Breast epithelium (tissue), 4 donors: ENCODE data around the gene RNF112. TPM values are rescaled to one million over a fixed set of nuclear protein-coding genes. Genes with fewer than 3 reads are reported as not detected.

ENCODE experiments used
- DNase-seq, 2 donors: peaks; one replicate each; pipeline ENCODE4 v3.0.0-alpha.2; 2019; ENCODE audit warnings: low spot score in 2 of 2
- H3K27ac ChIP-seq, 2 donors: fragments of 200-600 bp; sonication (generic) in 1 of 2; one replicate each; pipeline ENCODE4 v1.5.1; 2016 to 2019; ENCODE audit warnings: mild to moderate bottlenecking in 1 of 2
- H3K27me3 ChIP-seq, 2 donors: fragments of 200-600 bp; sonication (generic) in 1 of 2; one replicate each; pipeline versions ENCODE4 v1.5.1 to v1.6.0; 2017 to 2019; ENCODE audit warnings: control low read depth in 1 of 2, mild to moderate bottlenecking in 1 of 2
- H3K36me3 ChIP-seq: fragments of 200-600 bp; one replicate; pipeline ENCODE4 v1.5.1; 2019
- H3K4me1 ChIP-seq, 2 donors: fragments of 200-600 bp; sonication (generic); one replicate each; pipeline ENCODE4 v1.5.1; 2016 to 2019; ENCODE audit warnings: control low read depth in 1 of 2
- H3K4me3 ChIP-seq, 3 donors: fragments of 200-600 bp; sonication (generic); 1 replicate in 2 of 3; 2 replicates in 1 of 3; pipeline ENCODE4 v1.5.1; 2016 to 2019; ENCODE audit warnings: mild to moderate bottlenecking in 3 of 3, moderate library complexity in 2 of 3
- H3K9me3 ChIP-seq, 2 donors: fragments of 200-600 bp; sonication (generic) in 1 of 2; one replicate each; pipeline ENCODE4 v1.5.1; 2016 to 2019; ENCODE audit warnings: control low read depth in 1 of 2
- POLR2A ChIP-seq: fragments of 450-650 bp; IDR thresholded peaks from one replicate; pipeline ENCODE4 v1.6.1; 2016; ENCODE audit warnings: antibody characterized with exemption, mild to moderate bottlenecking, moderate library complexity
- POLR2AphosphoS5 ChIP-seq, 3 donors: sonication (generic); formaldehyde crosslinking; IDR thresholded peaks; one replicate each; pipeline ENCODE4 v1.6.1; 2017; ENCODE audit warnings: antibody characterized with exemption in 3 of 3
- intact Hi-C: fragments of 100-400 bp; cut with DNase I; formaldehyde crosslinking; loops from one replicate; pipeline ENCODE4 v1.15.1; 2023; ENCODE audit warnings: low total_unique reads
- total RNA-seq, 3 donors: library from RNA; depleted of rRNA; stranded (reverse); fragments of >200 nt; gene quantifications; one replicate each; pipeline ENCODE4 v1.1.0, GENCODE V29; 2016
- TF ChIP-seq, protein P1 (sequence below), 3 donors: fragments of 450-650 bp; IDR thresholded peaks; one replicate each; pipeline ENCODE4 v1.5.1; 2016 to 2017; ENCODE audit warnings: antibody characterized with exemption in 3 of 3, mild to moderate bottlenecking in 3 of 3, moderate library complexity in 3 of 3

RNF112 gene
- total RNA-seq, 3 donors from 2014 or later = 0.96 to 2.9 (median 2.3) TPM

DNA sequence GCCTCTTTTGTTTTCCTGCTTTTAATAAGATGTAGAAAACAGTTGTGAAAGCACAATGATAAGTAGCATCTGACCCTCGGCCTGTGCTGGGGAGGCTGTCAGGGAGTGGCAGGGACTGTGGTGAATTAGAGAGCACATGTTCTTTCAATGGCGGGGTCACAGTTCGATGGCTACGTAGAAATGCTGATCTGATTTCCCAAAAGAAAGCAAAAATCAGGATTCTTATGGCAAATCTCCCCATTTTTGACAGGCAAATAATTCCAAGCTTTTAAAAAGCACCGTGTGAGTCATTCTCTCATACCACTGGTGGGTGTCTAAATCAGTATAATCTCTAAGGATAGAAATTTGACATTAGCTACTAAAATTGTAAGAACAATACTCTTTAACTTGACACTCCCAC, 36.9 kb upstream of the RNF112 start:
- no peak overlapping the region for H3K4me3 ChIP-seq
- no peaks in the 10 kb centered on the region for H3K36me3 ChIP-seq
- peak overlapping the region in 1 of 2 donors; percentile 10 for H3K27ac ChIP-seq
- peak in 1 of 2 donors; percentile 20 for DNase-seq
- no peaks in the 10 kb centered on the region for H3K27me3 ChIP-seq
- intact Hi-C loops = loop anchor here (10.0 kb wide), 1 partner anchor 1991 kb away; no protein-coding TSS in a partner anchor
- TF ChIP-seq POLR2A (no peak), POLR2AphosphoS5 (IDR thresholded peaks at IDR 0.05) (no peak)
- TF ChIP-seq, protein P1, sequence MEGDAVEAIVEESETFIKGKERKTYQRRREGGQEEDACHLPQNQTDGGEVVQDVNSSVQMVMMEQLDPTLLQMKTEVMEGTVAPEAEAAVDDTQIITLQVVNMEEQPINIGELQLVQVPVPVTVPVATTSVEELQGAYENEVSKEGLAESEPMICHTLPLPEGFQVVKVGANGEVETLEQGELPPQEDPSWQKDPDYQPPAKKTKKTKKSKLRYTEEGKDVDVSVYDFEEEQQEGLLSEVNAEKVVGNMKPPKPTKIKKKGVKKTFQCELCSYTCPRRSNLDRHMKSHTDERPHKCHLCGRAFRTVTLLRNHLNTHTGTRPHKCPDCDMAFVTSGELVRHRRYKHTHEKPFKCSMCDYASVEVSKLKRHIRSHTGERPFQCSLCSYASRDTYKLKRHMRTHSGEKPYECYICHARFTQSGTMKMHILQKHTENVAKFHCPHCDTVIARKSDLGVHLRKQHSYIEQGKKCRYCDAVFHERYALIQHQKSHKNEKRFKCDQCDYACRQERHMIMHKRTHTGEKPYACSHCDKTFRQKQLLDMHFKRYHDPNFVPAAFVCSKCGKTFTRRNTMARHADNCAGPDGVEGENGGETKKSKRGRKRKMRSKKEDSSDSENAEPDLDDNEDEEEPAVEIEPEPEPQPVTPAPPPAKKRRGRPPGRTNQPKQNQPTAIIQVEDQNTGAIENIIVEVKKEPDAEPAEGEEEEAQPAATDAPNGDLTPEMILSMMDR (IDR thresholded peaks at IDR 0.05) = no peak
- H3K9me3 ChIP-seq = no peaks in the 10 kb centered on the region
- H3K4me1 ChIP-seq = peaks cover 3% of the 10 kb centered on the region in 2 donors

DNA sequence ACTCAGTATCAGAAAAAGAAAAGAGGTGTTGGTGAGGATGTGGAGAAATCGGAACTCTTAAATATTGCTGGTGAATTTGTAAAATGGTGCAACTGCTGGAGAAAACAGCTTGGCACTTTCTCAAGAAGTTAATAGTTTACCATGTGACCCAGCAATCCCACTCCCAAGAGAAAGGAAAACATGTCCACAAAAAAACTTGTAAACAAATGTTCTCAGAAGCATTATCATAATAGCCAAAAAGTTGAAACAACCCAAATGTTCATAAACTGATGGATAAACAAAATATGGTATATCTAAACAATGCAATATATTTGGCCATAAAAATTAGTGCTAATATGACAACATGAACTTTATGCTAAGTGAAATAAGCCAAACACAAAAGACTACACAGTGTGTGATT, 35.3 kb upstream of the RNF112 start:
- no peaks in the 10 kb centered on the region for H3K9me3 ChIP-seq
- H3K27me3 ChIP-seq = no peaks in the 10 kb centered on the region
- peaks cover 7% of the 10 kb centered on the region in 2 donors for H3K4me1 ChIP-seq
- H3K36me3 ChIP-seq = peaks cover 2% of the 10 kb centered on the region
- no peak overlapping the region for H3K4me3 ChIP-seq
- intact Hi-C loops = loop anchor here (10.0 kb wide), 1 partner anchor 1989 kb away; no protein-coding TSS in a partner anchor
- no peak overlapping the region for H3K27ac ChIP-seq
- no peak for DNase-seq
- TF ChIP-seq POLR2AphosphoS5 (IDR thresholded peaks at IDR 0.05) (no peak), POLR2A (no peak)
- TF ChIP-seq, protein P1 (IDR thresholded peaks at IDR 0.05) = no peak

DNA sequence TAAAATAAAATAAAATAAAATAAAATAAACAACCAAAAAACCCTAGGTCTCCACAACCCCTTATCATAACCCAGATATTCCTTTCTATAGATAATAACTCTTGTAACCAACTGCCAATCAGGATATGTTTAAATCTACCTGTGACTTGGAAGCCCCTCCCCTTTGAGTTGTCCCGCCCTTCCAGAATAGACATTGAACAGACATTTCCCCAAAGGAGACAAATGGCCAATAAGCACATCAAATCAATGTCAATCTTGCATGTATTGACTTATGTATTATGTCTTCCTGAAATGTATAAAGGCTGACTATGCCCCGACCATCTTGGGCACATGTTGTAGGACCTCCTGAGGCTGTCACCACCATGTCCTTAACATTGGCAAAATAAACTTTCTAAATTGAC, 34.2 kb upstream of the RNF112 start:
- no peak for DNase-seq

DNA sequence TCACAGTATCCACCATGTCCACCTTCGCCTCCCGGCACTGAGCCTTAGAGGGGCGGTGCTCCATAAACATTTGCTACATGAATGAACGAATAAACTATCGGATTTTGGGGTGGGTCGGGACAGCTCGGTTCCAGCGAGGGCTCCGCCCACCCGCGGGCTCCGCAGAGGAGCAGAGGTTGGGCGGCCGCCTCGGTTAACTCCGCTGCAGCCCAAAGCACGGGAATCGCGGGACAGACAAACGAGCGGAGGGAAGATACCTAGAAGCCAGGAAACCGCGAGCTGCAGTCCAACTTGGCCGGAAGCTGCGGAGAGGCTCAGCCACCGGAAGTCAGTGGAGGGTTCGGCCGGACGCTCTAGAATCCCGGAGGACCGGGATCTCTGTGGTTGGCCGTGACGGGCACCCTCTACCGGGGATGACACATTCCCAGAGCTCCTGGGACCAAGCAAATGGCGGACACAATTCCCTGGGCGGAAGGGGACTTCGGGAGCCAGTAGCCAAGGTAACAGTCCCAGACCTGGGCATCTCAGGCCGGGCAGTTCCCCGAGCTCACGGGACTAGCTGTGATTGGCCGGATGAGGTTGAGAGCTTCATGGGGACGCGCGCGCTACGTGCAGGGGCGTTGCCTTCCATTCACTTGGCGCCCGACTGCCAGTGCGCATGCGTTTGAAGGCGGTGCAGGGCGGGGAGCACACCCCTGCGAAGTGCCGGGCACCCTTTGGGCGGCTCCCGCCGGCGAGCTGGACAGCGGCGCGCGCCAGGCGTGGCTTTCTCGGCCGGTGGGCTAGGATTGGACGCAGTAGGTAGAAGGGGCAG, 33.2 kb upstream of the RNF112 start:
- intact Hi-C loops = loop anchor here (10.0 kb wide), 1 partner anchor 1987 kb away; no protein-coding TSS in a partner anchor
- Histone ChIP-seq H3K36me3 (peaks cover 7% of the 10 kb centered on the region), H3K27ac (peak overlapping the region; percentile 96 to 97), H3K27me3 (no peaks in the 10 kb centered on the region), H3K4me1 (peaks cover 7% of the 10 kb centered on the region in 2 donors), H3K4me3 (peak overlapping the region; percentile 79 to 96 (median 91)), H3K9me3 (no peaks in the 10 kb centered on the region)
- peak; percentile 79 to 88 (median 85) for TF ChIP-seq POLR2AphosphoS5 (IDR thresholded peaks at IDR 0.05)
- TF ChIP-seq, protein P1 (IDR thresholded peaks at IDR 0.05) = peak in 1 of 3 donors; percentile 32
- TF ChIP-seq POLR2A = peak; percentile 22
- DNase-seq = peak; percentile 98

More for the DNA sequence above, 34.2 kb upstream of the RNF112 start:
- TF ChIP-seq, protein P1 (IDR thresholded peaks at IDR 0.05) = no peak
- TF ChIP-seq POLR2AphosphoS5 (IDR thresholded peaks at IDR 0.05) (no peak), POLR2A (no peak)
- Histone ChIP-seq H3K4me3 (peak overlapping the region; percentile 79 to 96 (median 91)), H3K9me3 (no peaks in the 10 kb centered on the region), H3K4me1 (peaks cover 7% of the 10 kb centered on the region in 2 donors), H3K36me3 (peaks cover 7% of the 10 kb centered on the region), H3K27me3 (no peaks in the 10 kb centered on the region), H3K27ac (peak overlapping the region; percentile 96 to 97)
- intact Hi-C loops = loop anchor here (10.0 kb wide), 1 partner anchor 1988 kb away; no protein-coding TSS in a partner anchor
